OCI-M2 (cell line): ENCODE results near the gene DLG2.
A peak's percentile ranks its signal among the peaks of the same experiment; 100 is the strongest.
"Not testable (repeated sequence)": the region's sequence is repeated elsewhere in the genome, so short reads cannot be mapped to it uniquely, and the experiment has no call there.

Experiments
- DNase-seq: peaks from one replicate; lab custom pipeline; 2025; ENCODE audit not compliant: unreplicated experiment; lab: John Stamatoyannopoulos, UW

The DLG2 gene

GRCh38 chr11:84795698-84796097 is 831.4 kb downstream of the DLG2 start:
- DNase-seq = no peak

GRCh38 chr11:84794663-84795443 is 832.3 kb downstream of the DLG2 start:
- DNase-seq = no peak

- DNase-seq = no peak
Measured at GRCh38 chr11:84793318-84793717, 833.8 kb downstream of the DLG2 start.

- DNase-seq = no peak
Measured at GRCh38 chr11:84790849-84791427, 836.2 kb downstream of the DLG2 start.

GRCh38 chr11:84788220-84788619 is 838.9 kb downstream of the DLG2 start:
- DNase-seq = no peak

GRCh38 chr11:84784158-84784557 is 843.0 kb downstream of the DLG2 start:
- DNase-seq = not testable (repeated sequence)

GRCh38 chr11:84780689-84781293 is 846.4 kb downstream of the DLG2 start:
- no peak for DNase-seq

- DNase-seq = no peak
Measured at GRCh38 chr11:84775503-84775902, 851.6 kb downstream of the DLG2 start.

- no peak for DNase-seq
Measured at GRCh38 chr11:84763931-84764330, 863.2 kb downstream of the DLG2 start.

- DNase-seq = no peak
Measured at GRCh38 chr11:84757711-84758110, 869.4 kb downstream of the DLG2 start.

- DNase-seq = no peak
Measured at GRCh38 chr11:84751371-84751770, 875.8 kb downstream of the DLG2 start.

- no peak for DNase-seq
Measured at GRCh38 chr11:84747871-84748270, 879.3 kb downstream of the DLG2 start.

- DNase-seq = no peak
Measured at GRCh38 chr11:84740050-84740449, 887.1 kb downstream of the DLG2 start.

GRCh38 chr11:84724256-84724655 is 902.9 kb downstream of the DLG2 start:
- DNase-seq = no peak

GRCh38 chr11:84722583-84723108 is 904.5 kb downstream of the DLG2 start:
- DNase-seq = no peak

GRCh38 chr11:84721561-84721961 is 905.6 kb downstream of the DLG2 start:
- DNase-seq = no peak

- DNase-seq = no peak
Measured at GRCh38 chr11:84720706-84721402, 906.3 kb downstream of the DLG2 start.

- no peak for DNase-seq
Measured at GRCh38 chr11:84719935-84720577, 907.1 kb downstream of the DLG2 start.

- peak; percentile 0 for DNase-seq
Measured at GRCh38 chr11:84714316-84714780, 912.8 kb downstream of the DLG2 start.

GRCh38 chr11:84691830-84692229 is 935.3 kb downstream of the DLG2 start:
- DNase-seq = no peak

GRCh38 chr11:84687433-84687832 is 939.7 kb downstream of the DLG2 start:
- DNase-seq = no peak
